Medulla oblongata (tissue), 1 donor: ENCODE data around the gene NOL6.
"Not testable (repeated sequence)": the region's sequence is repeated elsewhere in the genome, so short reads cannot be mapped to it uniquely, and the experiment has no call there.

Experiments
- DNase-seq: peaks from one replicate; pipeline ENCODE4 v3.0.0-alpha.2; 2015; ENCODE audit errors: extremely low spot score

NOL6 gene

GRCh38 chr9:33471361-33471760, 2.4 kb downstream of the NOL6 start:
- DNase-seq = no peak

GRCh38 chr9:33469891-33470290, 3.8 kb downstream of the NOL6 start:
- no peak for DNase-seq

- no peak for DNase-seq
Measured at GRCh38 chr9:33468797-33469621, 4.7 kb downstream of the NOL6 start.

- DNase-seq = no peak
Measured at GRCh38 chr9:33468215-33468730, 5.5 kb downstream of the NOL6 start.

GRCh38 chr9:33467526-33467925, 6.2 kb downstream of the NOL6 start:
- no peak for DNase-seq

- no peak for DNase-seq
Measured at GRCh38 chr9:33466565-33467495, 6.9 kb downstream of the NOL6 start.

- no peak for DNase-seq
Measured at GRCh38 chr9:33465596-33466564, 7.8 kb downstream of the NOL6 start.

GRCh38 chr9:33465096-33465495, 8.6 kb downstream of the NOL6 start:
- no peak for DNase-seq

- no peak for DNase-seq
Measured at GRCh38 chr9:33464045-33464636, 9.6 kb downstream of the NOL6 start.

- no peak for DNase-seq
Measured at GRCh38 chr9:33463151-33463550, 10.6 kb downstream of the NOL6 start.

GRCh38 chr9:33461492-33461891, 12.2 kb downstream of the NOL6 start:
- DNase-seq = no peak

GRCh38 chr9:33460854-33461253, 12.9 kb downstream of the NOL6 start:
- DNase-seq = no peak

GRCh38 chr9:33459115-33459514, 14.6 kb downstream of the NOL6 start:
- no peak for DNase-seq

- DNase-seq = no peak
Measured at GRCh38 chr9:33458444-33458843, 15.3 kb downstream of the NOL6 start.

- no peak for DNase-seq
Measured at GRCh38 chr9:33455945-33456344, 17.8 kb downstream of the NOL6 start.

- DNase-seq = not testable (repeated sequence)
Measured at GRCh38 chr9:33455456-33455855, 18.3 kb downstream of the NOL6 start.

GRCh38 chr9:33454661-33455026, 19.1 kb downstream of the NOL6 start:
- not testable (repeated sequence) for DNase-seq

- no peak for DNase-seq
Measured at GRCh38 chr9:33453999-33454660, 19.6 kb downstream of the NOL6 start.

GRCh38 chr9:33453286-33453860, 20.4 kb downstream of the NOL6 start:
- no peak for DNase-seq

GRCh38 chr9:33452828-33453271, 20.9 kb downstream of the NOL6 start:
- DNase-seq = no peak
